AG04449 (cell line): ENCODE results near the gene EIF1AX.
"Not testable (repeated sequence)": the region's sequence is repeated elsewhere in the genome, so short reads cannot be mapped to it uniquely, and the experiment has no call there.

Experiments used
- CTCF ChIA-PET: fragments of 350-600 bp; formaldehyde crosslinking; extraction: SDS; loops from one replicate; lab custom pipeline; 2021; ENCODE audit warnings: antibody characterized with exemption; lab: Yijun Ruan, JAX
- POLR2A ChIA-PET: fragments of 400-600, 350-600 bp; formaldehyde crosslinking; extraction: SDS; loops from one replicate; lab custom pipeline; 2020; ENCODE audit warnings: antibody characterized with exemption, inconsistent platforms; lab: Yijun Ruan, JAX
- DNase-seq: peaks from one replicate; pipeline ENCODE4 v3.0.0-alpha.2; 2010; ENCODE audit warnings: low read depth, low spot score
- H3K4me3 ChIP-seq: 2 replicates; pipeline ENCODE4 v1.5.1; 2011; ENCODE audit warnings: low read depth, mild to moderate bottlenecking, control low read depth, low read length
- TF ChIP-seq, protein P1 (sequence below): IDR thresholded peaks from one replicate; pipeline ENCODE4 v1.5.1; 2011; ENCODE audit warnings: mild to moderate bottlenecking, moderate library complexity, low read length, control low read depth, inconsistent platforms; ENCODE audit not compliant: insufficient read depth; ENCODE audit errors: missing control alignments

Gene EIF1AX

DNA sequence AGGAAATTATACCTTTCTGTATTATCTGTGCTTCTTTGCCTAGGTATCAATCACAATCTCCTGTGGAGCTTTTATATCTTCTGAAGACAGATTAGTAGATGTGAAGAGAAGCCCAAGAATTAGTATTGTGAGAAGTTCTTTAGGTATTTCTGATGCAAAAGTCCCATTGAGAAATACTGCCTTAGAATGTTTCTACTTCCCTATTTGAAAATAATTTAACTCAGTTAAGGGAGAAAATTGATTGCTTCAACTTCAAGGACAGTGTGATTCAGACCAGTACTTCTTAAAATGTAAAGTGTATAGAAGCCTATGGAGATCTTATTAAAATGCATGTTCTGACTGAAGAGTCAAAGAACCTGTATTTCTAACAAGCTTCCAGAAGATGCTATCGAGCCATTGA, 9.0 kb downstream of the EIF1AX start:
- ChIA-PET CTCF (interaction anchor here (1.4 kb wide), 1 partner anchor 8 kb away, joined by 3 read pairs; the partner anchor contains the start of gene EIF1AX), POLR2A (interaction anchor here (1.5 kb wide), 1 partner anchor 9 kb away, joined by 4 read pairs; the partner anchor contains the start of gene EIF1AX)
- DNase-seq = no peak
- TF ChIP-seq, protein P1, sequence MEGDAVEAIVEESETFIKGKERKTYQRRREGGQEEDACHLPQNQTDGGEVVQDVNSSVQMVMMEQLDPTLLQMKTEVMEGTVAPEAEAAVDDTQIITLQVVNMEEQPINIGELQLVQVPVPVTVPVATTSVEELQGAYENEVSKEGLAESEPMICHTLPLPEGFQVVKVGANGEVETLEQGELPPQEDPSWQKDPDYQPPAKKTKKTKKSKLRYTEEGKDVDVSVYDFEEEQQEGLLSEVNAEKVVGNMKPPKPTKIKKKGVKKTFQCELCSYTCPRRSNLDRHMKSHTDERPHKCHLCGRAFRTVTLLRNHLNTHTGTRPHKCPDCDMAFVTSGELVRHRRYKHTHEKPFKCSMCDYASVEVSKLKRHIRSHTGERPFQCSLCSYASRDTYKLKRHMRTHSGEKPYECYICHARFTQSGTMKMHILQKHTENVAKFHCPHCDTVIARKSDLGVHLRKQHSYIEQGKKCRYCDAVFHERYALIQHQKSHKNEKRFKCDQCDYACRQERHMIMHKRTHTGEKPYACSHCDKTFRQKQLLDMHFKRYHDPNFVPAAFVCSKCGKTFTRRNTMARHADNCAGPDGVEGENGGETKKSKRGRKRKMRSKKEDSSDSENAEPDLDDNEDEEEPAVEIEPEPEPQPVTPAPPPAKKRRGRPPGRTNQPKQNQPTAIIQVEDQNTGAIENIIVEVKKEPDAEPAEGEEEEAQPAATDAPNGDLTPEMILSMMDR = no peak
- H3K4me3 ChIP-seq = no peak overlapping the region

DNA sequence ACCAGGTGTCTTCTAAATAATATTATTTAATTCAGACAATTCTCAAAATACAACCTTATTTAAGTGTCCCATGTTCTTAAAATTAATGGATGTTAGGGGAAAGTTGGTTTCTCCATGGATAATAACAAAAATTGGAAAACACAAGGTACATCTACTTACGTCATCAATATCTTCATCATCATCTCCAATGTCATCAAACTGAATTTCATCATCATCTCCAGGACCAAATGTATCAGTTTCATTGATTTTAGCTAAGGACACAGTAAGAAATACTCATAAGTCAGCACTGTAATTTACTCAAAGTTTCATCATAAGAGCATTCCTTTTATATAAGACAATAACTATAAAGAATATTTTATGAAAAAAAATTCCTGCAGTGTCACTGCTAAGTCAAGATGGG, 11.3 kb downstream of the EIF1AX start:
- CTCF ChIA-PET = no interaction called here
- DNase-seq = no peak
- TF ChIP-seq, protein P1 = no peak
- POLR2A ChIA-PET = no interaction called here
- H3K4me3 ChIP-seq = no peak overlapping the region

DNA sequence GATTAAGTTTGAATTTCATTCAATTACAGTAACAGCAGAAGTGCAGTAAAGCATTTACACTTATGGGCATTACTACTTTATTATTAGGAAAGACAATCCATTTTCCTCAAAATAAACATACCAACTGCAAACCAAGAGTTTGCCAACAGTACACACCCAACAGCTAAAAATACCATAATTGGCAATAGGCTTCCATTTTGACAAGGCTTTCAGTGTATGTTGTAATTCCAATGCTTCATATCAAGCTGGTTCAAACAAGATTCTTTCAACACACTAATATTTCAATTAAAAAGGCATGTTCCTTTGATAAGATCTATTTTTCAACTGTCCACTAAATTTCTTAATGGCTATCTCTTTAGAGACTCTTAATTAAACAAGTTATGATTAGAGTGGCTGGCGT, 12.1 kb downstream of the EIF1AX start:
- CTCF ChIA-PET = interaction anchor here (1.4 kb wide), 1 partner anchor 11 kb away, joined by 4 read pairs; no protein-coding TSS in a partner anchor
- POLR2A ChIA-PET = no interaction called here
- no peak for DNase-seq
- TF ChIP-seq, protein P1 = no peak
- H3K4me3 ChIP-seq = no peak overlapping the region

DNA sequence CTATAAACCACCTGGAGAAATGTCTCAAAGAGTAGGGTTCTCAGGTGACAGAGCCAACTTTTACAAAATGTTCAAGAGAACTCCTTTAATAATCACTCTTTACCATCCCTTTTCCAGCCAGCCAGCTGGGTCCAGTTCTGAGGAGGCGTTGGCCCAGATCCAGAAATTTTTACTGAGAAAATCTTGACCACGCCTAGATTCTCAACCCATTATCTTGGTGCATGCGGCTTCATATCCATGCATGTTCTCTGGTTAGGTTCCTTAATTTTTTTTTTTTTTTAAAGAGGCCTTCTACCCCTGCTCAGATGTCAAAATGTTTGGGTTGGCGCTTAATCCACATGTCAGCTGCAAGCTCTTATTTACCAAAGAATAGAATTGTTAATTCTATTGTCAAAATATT, 13.0 kb downstream of the EIF1AX start:
- DNase-seq = no peak
- TF ChIP-seq, protein P1 = no peak
- POLR2A ChIA-PET = no interaction called here
- CTCF ChIA-PET = interaction anchor here (1.3 to 1.4 kb wide), 2 partner anchors 10 to 585 kb away, joined by 3 to 4 read pairs; no protein-coding TSS in a partner anchor
- no peak overlapping the region for H3K4me3 ChIP-seq

DNA sequence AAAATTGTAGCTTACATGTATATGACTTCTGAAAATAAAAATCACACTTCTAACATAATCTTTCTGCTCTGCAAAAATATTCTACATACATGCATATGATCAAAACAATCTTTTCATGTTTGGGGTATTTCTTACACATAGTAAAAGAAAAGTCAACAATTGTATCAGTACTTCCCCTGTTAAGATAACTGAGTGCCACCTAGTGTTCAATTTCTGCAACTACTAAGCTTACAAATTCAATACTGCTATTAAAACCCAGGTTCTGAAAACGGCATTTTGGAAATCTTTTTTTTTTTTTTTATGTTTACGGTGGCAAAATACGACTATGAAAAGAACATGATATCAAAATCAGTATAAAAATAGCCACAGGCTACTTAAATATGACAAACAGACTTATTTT, 14.2 kb downstream of the EIF1AX start:
- CTCF ChIA-PET = interaction anchor here (1.3 kb wide), 1 partner anchor 584 kb away, joined by 3 read pairs; no protein-coding TSS in a partner anchor
- H3K4me3 ChIP-seq, POLR2A ChIA-PET, DNase-seq: not testable (repeated sequence)

DNA sequence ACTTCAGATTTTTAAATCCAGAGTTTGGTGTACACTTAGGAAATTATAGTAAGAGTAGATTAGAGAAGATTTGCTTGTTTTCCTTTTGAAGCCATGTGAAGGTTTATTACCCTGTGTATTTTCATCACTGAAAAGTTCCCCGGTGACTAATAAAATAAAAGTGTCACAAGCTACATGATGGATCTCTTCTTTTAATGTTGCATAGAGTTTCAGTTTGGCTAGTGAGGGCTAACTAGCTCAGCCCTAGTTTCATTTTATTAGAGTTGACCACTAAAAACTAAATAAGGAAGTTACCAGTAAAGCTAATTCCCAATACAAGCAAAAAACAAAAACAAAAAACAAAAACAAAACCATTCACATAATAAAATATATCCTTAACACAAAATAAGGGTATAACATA, 14.8 kb downstream of the EIF1AX start:
- POLR2A ChIA-PET, DNase-seq, CTCF ChIA-PET: not testable (repeated sequence)

DNA sequence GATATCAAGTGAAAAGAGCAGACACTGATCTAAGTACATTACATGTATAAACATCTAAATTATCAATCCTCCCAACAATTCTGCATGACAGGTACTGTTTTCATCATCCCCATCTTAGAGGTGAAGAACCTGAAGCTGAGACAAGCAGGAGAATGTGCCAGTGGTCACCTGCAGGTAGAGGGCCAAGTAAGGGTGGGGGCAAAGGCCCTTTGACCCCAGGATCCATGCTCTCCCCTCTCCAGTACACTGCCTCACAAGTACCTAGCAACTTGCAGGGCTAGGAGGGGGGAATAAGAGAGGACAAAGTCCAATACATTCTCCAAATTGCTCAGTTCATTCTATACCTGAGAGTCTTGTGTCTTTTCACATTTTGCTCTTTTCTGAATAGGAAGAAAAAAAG, 16.7 kb downstream of the EIF1AX start:
- DNase-seq = no peak
- TF ChIP-seq, protein P1 = no peak
- H3K4me3 ChIP-seq = no peak overlapping the region
- CTCF ChIA-PET = no interaction called here
- POLR2A ChIA-PET = no interaction called here

More for the DNA sequence above, 14.8 kb downstream of the EIF1AX start:
- not testable (repeated sequence) for H3K4me3 ChIP-seq
